HFFc6 (cell line): ENCODE measurements around the gene RAD18. TPM values are rescaled to one million over a fixed set of nuclear protein-coding genes. Genes with fewer than 3 reads are reported as not detected.

ENCODE experiments used
- DNase-seq: peaks from one replicate; pipeline ENCODE4 v3.0.0-alpha.2; 2018
- H3K27ac Mint-ChIP-seq: 2 replicates; pipeline ENCODE4 v1.8.0; 2020; ENCODE audit warnings: mild to moderate bottlenecking, mixed read lengths
- H3K27me3 Mint-ChIP-seq: 2 replicates; pipeline ENCODE4 v1.8.0; 2021; ENCODE audit warnings: mild to moderate bottlenecking, moderate library complexity, mixed read lengths; ENCODE audit not compliant: insufficient read depth
- H3K36me3 Mint-ChIP-seq: 2 replicates; pipeline ENCODE4 v1.8.0; 2021; ENCODE audit warnings: low read depth, mixed read lengths
- H3K4me1 Mint-ChIP-seq: 2 replicates; pipeline ENCODE4 v1.8.0; 2020; ENCODE audit warnings: low read depth, mixed read lengths
- H3K4me3 Mint-ChIP-seq: 2 replicates; pipeline ENCODE4 v1.8.0; 2020; ENCODE audit warnings: mild to moderate bottlenecking, moderate library complexity, mixed read lengths
- H3K9me3 Mint-ChIP-seq: 2 replicates; pipeline ENCODE4 v1.8.0; 2020; ENCODE audit warnings: mild to moderate bottlenecking, mixed read lengths
- CTCF ChIP-seq: fragments of 200-600 bp; sonication (generic); IDR thresholded peaks from 2 replicates; pipeline ENCODE4 v1.5.0; 2021; ENCODE audit warnings: antibody characterized with exemption, mild to moderate bottlenecking
- total RNA-seq, 6 experiments: library from RNA; stranded (reverse); fragmentation: NEBNext Ultra II Directional; extraction: Animal tissue kit (Norgen Biotek cat#: 25700); gene quantifications; 2 replicates in 1 of 6; 3 replicates in 5 of 6; pipeline ENCODE4 v1.2.3, GENCODE V29; 2021

The RAD18 gene
- total RNA-seq, 6 experiments from 2014 or later: 25.0 to 34.0 (median 31.9) TPM

- Mint-ChIP-seq H3K27me3 (peaks cover 3% of the 10 kb centered on the region; the same call in 1 of the 2 replicates), H3K9me3 (no peaks in the 10 kb centered on the region), H3K27ac (no peak overlapping the region; the same call in 1 of the 2 replicates), H3K36me3 (peaks cover 36% of the 10 kb centered on the region), H3K4me3 (no peak overlapping the region), H3K4me1 (peaks cover 54% of the 10 kb centered on the region)
- TF ChIP-seq CTCF: no peak
- DNase-seq: no peak
Observed at GRCh38 chr3:8864402-8865350, 98.6 kb downstream of the RAD18 start.

- no peak for TF ChIP-seq CTCF
- Mint-ChIP-seq H3K9me3 (no peaks in the 10 kb centered on the region), H3K27me3 (peaks cover 3% of the 10 kb centered on the region; the same call in 1 of the 2 replicates), H3K27ac (no peak overlapping the region), H3K4me3 (no peak overlapping the region), H3K36me3 (peaks cover 36% of the 10 kb centered on the region), H3K4me1 (peaks cover 46% of the 10 kb centered on the region)
- DNase-seq: no peak
Observed at GRCh38 chr3:8863891-8864290, 99.4 kb downstream of the RAD18 start.

- DNase-seq: no peak
- H3K27ac Mint-ChIP-seq: no peak overlapping the region
- no peaks in the 10 kb centered on the region for H3K9me3 Mint-ChIP-seq
- H3K36me3 Mint-ChIP-seq: peaks cover 42% of the 10 kb centered on the region
- no peak overlapping the region for H3K4me3 Mint-ChIP-seq
- no peak for TF ChIP-seq CTCF
- peaks cover 67% of the 10 kb centered on the region for H3K4me1 Mint-ChIP-seq
- H3K27me3 Mint-ChIP-seq: no peaks in the 10 kb centered on the region
Observed at GRCh38 chr3:8857720-8858367, 105.4 kb downstream of the RAD18 start.

- TF ChIP-seq CTCF: no peak
- Mint-ChIP-seq H3K27me3 (peaks cover 2% of the 10 kb centered on the region; the same call in 1 of the 2 replicates), H3K27ac (peak overlapping the region; percentile 77), H3K36me3 (peaks cover 33% of the 10 kb centered on the region), H3K9me3 (no peaks in the 10 kb centered on the region), H3K4me1 (peaks cover 78% of the 10 kb centered on the region), H3K4me3 (no peak overlapping the region)
- peak; percentile 67 for DNase-seq
Observed at GRCh38 chr3:8856721-8857120, 106.6 kb downstream of the RAD18 start.

- Mint-ChIP-seq H3K36me3 (peaks cover 32% of the 10 kb centered on the region), H3K27ac (peak overlapping the region; percentile 77), H3K4me3 (no peak overlapping the region), H3K27me3 (peaks cover 2% of the 10 kb centered on the region; the same call in 1 of the 2 replicates), H3K4me1 (peaks cover 78% of the 10 kb centered on the region), H3K9me3 (no peaks in the 10 kb centered on the region)
- no peak for TF ChIP-seq CTCF
- no peak for DNase-seq
Observed at GRCh38 chr3:8856071-8856470, 107.2 kb downstream of the RAD18 start.
